Mucosa of gallbladder (tissue), 1 donor: ENCODE measurements around the gene HECTD4. TPM values are rescaled to one million over a fixed set of nuclear protein-coding genes. Genes with fewer than 3 reads are reported as not detected.
"Not testable (repeated sequence)": the region's sequence is repeated elsewhere in the genome, so short reads cannot be mapped to it uniquely, and the experiment has no call there.

Experiments used
- DNase-seq: peaks from one replicate; pipeline ENCODE4 v3.0.0-alpha.2; 2020; ENCODE audit warnings: low spot score
- total RNA-seq: library from RNA; stranded (reverse); gene quantifications from one replicate; pipeline ENCODE4 v1.2.1, GENCODE V29; 2021
- donor health status: DM: no; HTN: no; CAD: no.

Gene HECTD4
- total RNA-seq, 1 donor from 2014 or later = 49.1 TPM

- DNase-seq = not testable (repeated sequence)
Measured at GRCh38 chr12:112407683-112408082, 25.5 kb upstream of the HECTD4 start.

- no peak for DNase-seq
Measured at GRCh38 chr12:112406519-112407488, 24.6 kb upstream of the HECTD4 start.

- DNase-seq = no peak
Measured at GRCh38 chr12:112401903-112402498, 19.8 kb upstream of the HECTD4 start.

GRCh38 chr12:112401054-112401453 lies 18.8 kb upstream of the HECTD4 start:
- DNase-seq = no peak

GRCh38 chr12:112393328-112393727 lies 11.1 kb upstream of the HECTD4 start:
- no peak for DNase-seq

GRCh38 chr12:112389922-112390654 lies 7.9 kb upstream of the HECTD4 start:
- DNase-seq = not testable (repeated sequence)

GRCh38 chr12:112389228-112389627 lies 7.0 kb upstream of the HECTD4 start:
- DNase-seq = no peak

- no peak for DNase-seq
Measured at GRCh38 chr12:112386726-112387125, 4.5 kb upstream of the HECTD4 start.

- no peak for DNase-seq
Measured at GRCh38 chr12:112382866-112383265, 635 bp upstream of the HECTD4 start.

GRCh38 chr12:112381406-112381882 lies 787 bp downstream of the HECTD4 start:
- DNase-seq = no peak

- no peak for DNase-seq
Measured at GRCh38 chr12:112380663-112381405, 1.4 kb downstream of the HECTD4 start.

GRCh38 chr12:112375105-112375504 lies 7.1 kb downstream of the HECTD4 start:
- no peak for DNase-seq

- DNase-seq = no peak
Measured at GRCh38 chr12:112374166-112374740, 8.0 kb downstream of the HECTD4 start.

- DNase-seq = no peak
Measured at GRCh38 chr12:112370868-112371510, 11.2 kb downstream of the HECTD4 start.

- no peak for DNase-seq
Measured at GRCh38 chr12:112370199-112370598, 12.0 kb downstream of the HECTD4 start.

GRCh38 chr12:112368856-112369255 lies 13.4 kb downstream of the HECTD4 start:
- no peak for DNase-seq

- DNase-seq = no peak
Measured at GRCh38 chr12:112367965-112368364, 14.3 kb downstream of the HECTD4 start.

GRCh38 chr12:112362310-112362709 lies 19.9 kb downstream of the HECTD4 start:
- DNase-seq = no peak

- DNase-seq = no peak
Measured at GRCh38 chr12:112361271-112361670, 21.0 kb downstream of the HECTD4 start.

GRCh38 chr12:112359290-112359689 lies 22.9 kb downstream of the HECTD4 start:
- no peak for DNase-seq

GRCh38 chr12:112357214-112357613 lies 25.0 kb downstream of the HECTD4 start:
- no peak for DNase-seq
